SIG-M5 (cell line): ENCODE measurements around the gene ANKRD36.
"Not testable (repeated sequence)": the region's sequence is repeated elsewhere in the genome, so short reads cannot be mapped to it uniquely, and the experiment has no call there.

Experiments used
- DNase-seq: peaks from one replicate; lab custom pipeline; 2025; lab: John Stamatoyannopoulos, UW

Gene ANKRD36

DNA sequence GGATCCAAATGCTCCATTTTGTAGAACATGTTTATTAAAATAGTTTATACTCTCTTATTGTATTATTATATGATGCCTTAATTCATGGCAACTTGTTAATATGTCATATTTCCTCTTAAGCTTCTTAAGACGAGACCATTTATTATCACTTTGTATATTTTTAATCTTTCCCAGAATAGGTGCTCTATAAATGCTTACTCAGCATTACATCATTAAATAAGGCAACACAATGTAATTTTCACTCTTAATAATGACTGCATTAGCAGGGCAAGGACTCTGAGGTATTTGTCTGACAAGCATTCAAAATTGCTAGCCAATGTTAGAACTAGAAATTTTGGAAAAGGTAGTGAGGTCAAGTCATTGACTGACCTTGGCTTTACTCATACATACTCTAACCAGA, 180.7 kb downstream of the ANKRD36 start:
- DNase-seq: not testable (repeated sequence)
